Loucy (cell line): Measurements from ENCODE around the gene ANP32E.

Experiments used
- H2AFZ ChIP-seq: fragments of 200-600 bp; sonication (generic); 2 replicates; pipeline ENCODE4 v1.6.0; 2016; ENCODE audit warnings: antibody characterized with exemption, mild to moderate bottlenecking, low read length, moderate library complexity
- H3F3A ChIP-seq: fragments of 200-600 bp; 2 replicates; pipeline ENCODE4 v1.6.0; 2016; ENCODE audit warnings: antibody characterized with exemption, low read depth, mild to moderate bottlenecking
- H3K27me3 ChIP-seq: fragments of 200-600 bp; sonication (generic); 2 replicates; pipeline ENCODE4 v1.6.1; 2014; ENCODE audit warnings: low read length, mild to moderate bottlenecking; ENCODE audit not compliant: insufficient read depth, poor library complexity, severe bottlenecking
- H3K36me3 ChIP-seq: fragments of 200-600 bp; sonication (generic); 2 replicates; pipeline ENCODE4 v1.6.1; 2016; ENCODE audit warnings: low read length; ENCODE audit not compliant: insufficient read depth
- H3K4me1 ChIP-seq: fragments of 200-600 bp; sonication (generic); 2 replicates; pipeline ENCODE4 v1.5.1; 2014; ENCODE audit warnings: low read length, mild to moderate bottlenecking; ENCODE audit not compliant: insufficient read depth, poor library complexity, severe bottlenecking
- H3K4me2 ChIP-seq: fragments of 200-600 bp; sonication (generic); 2 replicates; pipeline ENCODE4 v1.6.0; 2014; ENCODE audit warnings: antibody characterized with exemption, low read length, low read depth, mild to moderate bottlenecking; ENCODE audit not compliant: poor library complexity, severe bottlenecking
- H3K4me3 ChIP-seq: fragments of 200-600 bp; sonication (generic); 2 replicates; pipeline ENCODE4 v1.5.1; 2014; ENCODE audit warnings: low read length, mild to moderate bottlenecking, mixed read lengths; ENCODE audit not compliant: poor library complexity, severe bottlenecking
- H3K79me2 ChIP-seq: fragments of 200-600 bp; sonication (generic); 2 replicates; pipeline ENCODE4 v1.6.1; 2014; ENCODE audit warnings: low read length; ENCODE audit not compliant: insufficient read depth
- H3K9ac ChIP-seq: fragments of 200-600 bp; sonication (generic); 2 replicates; pipeline ENCODE4 v1.6.0; 2014; ENCODE audit warnings: mild to moderate bottlenecking, low read depth, low read length, moderate library complexity; ENCODE audit not compliant: poor library complexity, severe bottlenecking
- H3K9me2 ChIP-seq: fragments of 200-600 bp; sonication (generic); replicated peaks from 2 replicates; pipeline ENCODE4 v1.6.1; 2016; ENCODE audit warnings: low read depth, low read length, mixed read lengths
- H3K9me3 ChIP-seq: fragments of 200-600 bp; sonication (generic); 2 replicates; pipeline ENCODE4 v1.6.1; 2014; ENCODE audit warnings: mild to moderate bottlenecking, antibody characterized with exemption, low read length, low read depth; ENCODE audit not compliant: insufficient read depth
- H4K20me1 ChIP-seq: fragments of 200-600 bp; sonication (generic); 2 replicates; pipeline ENCODE4 v1.6.0; 2014; ENCODE audit warnings: antibody characterized with exemption, low read length, mild to moderate bottlenecking; ENCODE audit not compliant: insufficient read depth, poor library complexity, severe bottlenecking
- EZH2phosphoT487 ChIP-seq: fragments of 200-600 bp; IDR thresholded peaks from 2 replicates; pipeline ENCODE4 v1.6.1; 2018; ENCODE audit warnings: antibody characterized with exemption, mild to moderate bottlenecking, moderate library complexity, borderline replicate concordance
- TF ChIP-seq, protein P1 (sequence below): fragments of 200-600 bp; sonication (generic); conservative IDR thresholded peaks from 2 replicates; pipeline ENCODE4 v1.5.1; 2014; ENCODE audit warnings: mild to moderate bottlenecking, antibody characterized with exemption, low read length

Gene ANP32E

DNA sequence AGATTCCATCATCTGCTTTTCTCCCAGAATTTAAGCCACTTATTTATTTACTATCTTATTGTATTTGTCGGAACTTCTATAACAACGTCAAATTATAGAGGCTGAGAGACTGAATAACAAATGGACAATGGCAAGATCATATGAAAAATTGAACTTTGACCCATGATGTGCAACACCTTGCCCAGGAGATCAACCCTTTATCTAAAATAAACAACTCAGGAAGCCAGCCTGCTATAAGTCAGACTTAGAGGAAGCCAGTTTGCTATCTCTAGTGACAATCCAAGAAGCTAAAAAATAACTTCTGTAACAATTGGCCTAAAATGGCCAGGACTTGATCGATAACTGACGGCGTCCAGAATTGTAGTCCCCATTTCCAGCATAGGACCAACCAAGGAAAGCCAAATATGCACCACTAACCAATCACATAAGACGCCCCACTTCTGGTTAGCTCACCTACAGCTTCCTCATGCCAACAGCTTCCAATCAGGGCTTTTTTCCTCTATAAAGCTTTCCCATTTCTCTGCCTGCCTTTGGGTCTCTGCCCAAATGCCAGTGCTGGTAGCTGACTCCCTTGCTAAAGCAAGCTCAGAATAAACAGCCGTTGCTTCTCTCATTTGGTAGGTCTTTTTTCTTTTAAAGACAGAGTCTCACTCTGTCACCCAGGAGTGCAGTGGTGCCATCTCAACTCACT lies 28.5 kb downstream of the ANP32E start:
- H3K9me2 ChIP-seq, result no peaks in the 10 kb centered on the region
- H3K4me1 ChIP-seq, result no peaks in the 10 kb centered on the region
- H3K9ac ChIP-seq, result no peak overlapping the region
- no peaks in the 10 kb centered on the region for H3K36me3 ChIP-seq
- no peaks in the 10 kb centered on the region for H3K27me3 ChIP-seq
- H3K9me3 ChIP-seq, result no peaks in the 10 kb centered on the region
- H4K20me1 ChIP-seq, result no peaks in the 10 kb centered on the region
- no peak overlapping the region for H3K4me2 ChIP-seq
- TF ChIP-seq, protein P1, sequence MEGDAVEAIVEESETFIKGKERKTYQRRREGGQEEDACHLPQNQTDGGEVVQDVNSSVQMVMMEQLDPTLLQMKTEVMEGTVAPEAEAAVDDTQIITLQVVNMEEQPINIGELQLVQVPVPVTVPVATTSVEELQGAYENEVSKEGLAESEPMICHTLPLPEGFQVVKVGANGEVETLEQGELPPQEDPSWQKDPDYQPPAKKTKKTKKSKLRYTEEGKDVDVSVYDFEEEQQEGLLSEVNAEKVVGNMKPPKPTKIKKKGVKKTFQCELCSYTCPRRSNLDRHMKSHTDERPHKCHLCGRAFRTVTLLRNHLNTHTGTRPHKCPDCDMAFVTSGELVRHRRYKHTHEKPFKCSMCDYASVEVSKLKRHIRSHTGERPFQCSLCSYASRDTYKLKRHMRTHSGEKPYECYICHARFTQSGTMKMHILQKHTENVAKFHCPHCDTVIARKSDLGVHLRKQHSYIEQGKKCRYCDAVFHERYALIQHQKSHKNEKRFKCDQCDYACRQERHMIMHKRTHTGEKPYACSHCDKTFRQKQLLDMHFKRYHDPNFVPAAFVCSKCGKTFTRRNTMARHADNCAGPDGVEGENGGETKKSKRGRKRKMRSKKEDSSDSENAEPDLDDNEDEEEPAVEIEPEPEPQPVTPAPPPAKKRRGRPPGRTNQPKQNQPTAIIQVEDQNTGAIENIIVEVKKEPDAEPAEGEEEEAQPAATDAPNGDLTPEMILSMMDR, result no peak
- no peak for TF ChIP-seq EZH2phosphoT487
- H3K79me2 ChIP-seq, result no peaks in the 10 kb centered on the region
- no peak overlapping the region for H3K4me3 ChIP-seq
- no peaks in the 10 kb centered on the region for H3F3A ChIP-seq
- H2AFZ ChIP-seq, result peak overlapping the region; percentile 21; the same call in 1 of the 2 replicates

DNA sequence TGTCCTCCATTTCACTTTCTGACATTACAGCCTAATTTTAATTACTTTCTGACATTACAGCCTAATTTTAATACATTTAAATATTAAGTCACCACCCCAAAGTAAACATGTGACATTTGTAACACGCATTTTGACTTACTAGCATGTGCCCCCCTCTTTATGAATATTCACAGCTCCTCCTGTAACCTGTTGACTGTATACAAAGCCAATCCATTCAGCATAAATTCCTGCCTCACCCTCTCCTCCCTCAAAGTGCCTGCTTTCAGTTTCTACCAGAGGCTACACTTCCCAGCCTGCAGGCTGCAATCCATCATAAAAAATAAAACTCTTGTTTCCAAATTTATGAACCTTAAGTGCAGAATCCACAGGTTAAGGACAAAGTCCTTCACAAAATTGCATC lies 39.5 kb downstream of the ANP32E start:
- H3F3A ChIP-seq, result no peaks in the 10 kb centered on the region
- no peak overlapping the region for H2AFZ ChIP-seq
- no peak overlapping the region for H3K9ac ChIP-seq
- H3K9me3 ChIP-seq, result no peaks in the 10 kb centered on the region
- TF ChIP-seq, protein P1, result no peak
- H3K4me2 ChIP-seq, result no peak overlapping the region
- no peak overlapping the region for H3K4me3 ChIP-seq
- H3K27me3 ChIP-seq, result no peaks in the 10 kb centered on the region
- H3K9me2 ChIP-seq, result no peaks in the 10 kb centered on the region
- H3K36me3 ChIP-seq, result no peaks in the 10 kb centered on the region
- H3K4me1 ChIP-seq, result no peaks in the 10 kb centered on the region
- no peaks in the 10 kb centered on the region for H3K79me2 ChIP-seq
- H4K20me1 ChIP-seq, result no peaks in the 10 kb centered on the region

DNA sequence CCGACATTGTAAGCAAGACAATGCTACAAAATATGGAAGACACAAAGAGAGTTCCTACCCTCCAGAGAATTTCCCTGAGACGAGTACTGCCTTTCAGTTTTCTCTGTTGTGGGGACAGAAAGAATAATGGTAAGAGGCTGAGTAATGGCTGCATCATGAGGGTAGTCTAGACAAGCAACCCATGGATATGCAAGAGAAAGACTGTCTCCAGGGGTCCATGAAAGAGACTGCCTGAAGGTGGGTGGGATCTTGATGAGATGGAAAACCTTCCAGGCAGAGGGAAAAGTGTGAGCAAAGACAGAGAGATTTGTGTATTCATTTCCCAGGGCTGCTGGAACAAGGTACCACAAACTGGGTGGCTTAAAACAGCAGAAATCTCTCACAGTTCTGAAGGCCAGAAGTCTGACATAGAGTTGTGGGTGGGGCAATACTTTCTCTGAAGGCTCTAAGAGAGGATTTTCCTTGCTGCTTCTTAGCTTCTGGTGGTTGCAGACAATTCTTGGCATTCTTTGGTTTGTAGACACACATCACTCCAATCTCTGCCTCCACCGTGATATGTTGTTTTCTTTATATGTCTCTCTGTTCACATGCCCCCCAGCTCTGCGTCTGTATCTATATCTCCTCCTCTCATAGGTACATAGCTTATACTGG lies 41.4 kb downstream of the ANP32E start:
- no peaks in the 10 kb centered on the region for H3K27me3 ChIP-seq
- H3K36me3 ChIP-seq, result no peaks in the 10 kb centered on the region
- H3K4me3 ChIP-seq, result no peak overlapping the region
- H4K20me1 ChIP-seq, result no peaks in the 10 kb centered on the region
- no peak overlapping the region for H2AFZ ChIP-seq
- H3F3A ChIP-seq, result no peaks in the 10 kb centered on the region
- no peaks in the 10 kb centered on the region for H3K4me1 ChIP-seq
- no peaks in the 10 kb centered on the region for H3K9me3 ChIP-seq
- H3K9me2 ChIP-seq, result no peaks in the 10 kb centered on the region
- H3K79me2 ChIP-seq, result no peaks in the 10 kb centered on the region
- H3K4me2 ChIP-seq, result no peak overlapping the region
- H3K9ac ChIP-seq, result no peak overlapping the region
- TF ChIP-seq, protein P1, result no peak
- no peak for TF ChIP-seq EZH2phosphoT487
